GM23338 (cell line): Measurements from ENCODE around the gene TSPEAR. TPM values are rescaled to one million over a fixed set of nuclear protein-coding genes. Genes with fewer than 3 reads are reported as not detected.

ENCODE experiments used
- ATAC-seq: fragments of 200-7000 bp; cut with Tn5 transposase; 3 replicates; pipeline ENCODE4 v1.9.1; 2020
- DNase-seq: peaks from one replicate; pipeline ENCODE4 v3.0.0-alpha.2; 2015; ENCODE audit warnings: low spot score
- H2AFZ ChIP-seq: fragments of 200-600 bp; sonication (generic); 2 replicates; pipeline ENCODE4 v1.8.0; 2016; ENCODE audit warnings: antibody characterized with exemption, mild to moderate bottlenecking, moderate library complexity
- H3F3A ChIP-seq: fragments of 200-600 bp; sonication (generic); replicated peaks from 2 replicates; pipeline ENCODE4 v1.8.0; 2017; ENCODE audit warnings: antibody characterized with exemption, mixed run types, low read depth
- H3K27ac ChIP-seq: fragments of 200-600 bp; sonication (generic); 2 replicates; pipeline ENCODE4 v1.6.1; 2016; ENCODE audit warnings: low read depth
- H3K27me3 ChIP-seq: fragments of 200-600 bp; sonication (generic); 2 replicates; pipeline ENCODE4 v1.8.0; 2016; ENCODE audit warnings: mild to moderate bottlenecking, mixed run types, moderate library complexity; ENCODE audit not compliant: insufficient read depth
- H3K36me3 ChIP-seq: fragments of 200-600 bp; sonication (generic); 2 replicates; pipeline ENCODE4 v1.8.0; 2016; ENCODE audit warnings: mild to moderate bottlenecking; ENCODE audit not compliant: insufficient read depth
- H3K4me1 ChIP-seq: fragments of 200-600 bp; sonication (generic); 2 replicates; pipeline ENCODE4 v1.8.0; 2016; ENCODE audit warnings: mild to moderate bottlenecking, moderate library complexity; ENCODE audit not compliant: insufficient read depth
- H3K4me2 ChIP-seq: fragments of 200-600 bp; sonication (generic); 2 replicates; pipeline ENCODE4 v1.7.1; 2017; ENCODE audit warnings: mixed run types
- H3K4me3 ChIP-seq: fragments of 200-600 bp; sonication (generic); 2 replicates; pipeline ENCODE4 v1.6.1; 2016; ENCODE audit warnings: mixed run types
- H3K79me2 ChIP-seq: fragments of 200-600 bp; sonication (generic); replicated peaks from 2 replicates; pipeline ENCODE4 v1.8.0; 2017; ENCODE audit warnings: mild to moderate bottlenecking; ENCODE audit not compliant: insufficient read depth
- H3K9me2 ChIP-seq: fragments of 200-600 bp; sonication (generic); 2 replicates; pipeline ENCODE4 v1.8.0; 2017; ENCODE audit not compliant: insufficient read depth
- H4K20me1 ChIP-seq: fragments of 200-600 bp; sonication (generic); replicated peaks from 2 replicates; pipeline ENCODE4 v1.8.0; 2017; ENCODE audit warnings: mild to moderate bottlenecking; ENCODE audit not compliant: insufficient read depth
- H3K27ac Mint-ChIP-seq: 2 replicates; pipeline ENCODE4 v1.8.0; 2020; ENCODE audit warnings: inconsistent platforms, mild to moderate bottlenecking, moderate library complexity, mixed read lengths
- H3K27me3 Mint-ChIP-seq: 3 replicates; pipeline ENCODE4 v1.8.0; 2022; ENCODE audit warnings: low read depth, mild to moderate bottlenecking, moderate library complexity, mixed read lengths, inconsistent platforms; ENCODE audit not compliant: insufficient read depth, poor library complexity
- H3K36me3 Mint-ChIP-seq: 3 replicates; pipeline ENCODE4 v1.8.0; 2021; ENCODE audit warnings: low read depth, mild to moderate bottlenecking, inconsistent platforms, moderate library complexity, mixed read lengths
- H3K4me1 Mint-ChIP-seq: 3 replicates; pipeline ENCODE4 v1.8.0; 2020; ENCODE audit warnings: mild to moderate bottlenecking, inconsistent platforms, mixed read lengths
- H3K4me3 Mint-ChIP-seq: 3 replicates; pipeline ENCODE4 v1.8.0; 2021; ENCODE audit warnings: moderate library complexity, mild to moderate bottlenecking, inconsistent platforms, mixed read lengths
- H3K9me3 Mint-ChIP-seq: 3 replicates; pipeline ENCODE4 v1.8.0; 2020; ENCODE audit warnings: moderate library complexity, mild to moderate bottlenecking, inconsistent platforms, mixed read lengths
- CREB1 ChIP-seq: fragments of 250-450 bp; sonication (Bioruptor Pico); IDR thresholded peaks from 2 replicates; pipeline ENCODE4 v1.5.0; 2020; ENCODE audit warnings: low read depth, mild to moderate bottlenecking, moderate library complexity
- CTCF ChIP-seq, 2 experiments: fragments of 200-600 bp in 1 of 2; sonication (generic) in 1 of 2; conservative IDR thresholded peaks; 2 replicates each; pipeline versions ENCODE4 v1.5.1 to v1.6.1; 2016 to 2017; ENCODE audit warnings: antibody characterized with exemption in 2 of 2, low read depth in 2 of 2, mild to moderate bottlenecking in 2 of 2, moderate library complexity in 1 of 2
- ETS1 ChIP-seq: IDR thresholded peaks from 2 replicates; pipeline ENCODE4 v1.6.1; 2016; ENCODE audit warnings: antibody characterized with exemption
- EZH2 ChIP-seq: fragments of 200-600 bp; sonication (generic); IDR thresholded peaks from one replicate; pipeline ENCODE4 v1.8.0; 2017; ENCODE audit warnings: antibody characterized with exemption, mild to moderate bottlenecking, low read depth; ENCODE audit not compliant: unreplicated experiment
- EZH2phosphoT487 ChIP-seq: fragments of 200-600 bp; sonication (generic); IDR thresholded peaks from one replicate; pipeline ENCODE4 v1.8.1; 2018; ENCODE audit warnings: antibody characterized with exemption; ENCODE audit not compliant: unreplicated experiment
- JUNB ChIP-seq: IDR thresholded peaks from one replicate; pipeline ENCODE4 v1.6.1; 2016; ENCODE audit warnings: antibody characterized with exemption; ENCODE audit not compliant: unreplicated experiment
- NANOG ChIP-seq: IDR thresholded peaks from 2 replicates; pipeline ENCODE4 v1.6.1; 2016; ENCODE audit warnings: antibody characterized with exemption, borderline replicate concordance
- POLR2AphosphoS5 ChIP-seq: IDR thresholded peaks from 2 replicates; pipeline ENCODE4 v1.6.1; 2016; ENCODE audit warnings: antibody characterized with exemption, low read depth
- STAT1 ChIP-seq: IDR thresholded peaks from one replicate; pipeline ENCODE4 v1.6.1; 2016; ENCODE audit warnings: antibody characterized with exemption; ENCODE audit not compliant: unreplicated experiment
- ZNF114 ChIP-seq: fragments of 250-450 bp; sonication (Bioruptor Pico); IDR thresholded peaks from 2 replicates; pipeline ENCODE4 v1.5.0; 2020; ENCODE audit warnings: mild to moderate bottlenecking, moderate library complexity
- ZNF331 ChIP-seq: fragments of 250-450 bp; sonication (Bioruptor Pico); IDR thresholded peaks from 2 replicates; pipeline ENCODE4 v1.5.0; 2020; ENCODE audit warnings: low read depth, mild to moderate bottlenecking, moderate library complexity
- polyA plus RNA-seq: library from polyadenylated mRNA; unstranded; fragments of >200 nt; fragmentation: Nextera tagmentation; extraction: Ambion mirVana; gene quantifications from 2 replicates; pipeline ENCODE4 v1.2.1, GENCODE V29; 2016
- total RNA-seq: library from RNA; depleted of rRNA; stranded (reverse); fragments of >200 nt; shearing (Covaris generic); gene quantifications from 2 replicates; pipeline ENCODE4 v1.2.3, GENCODE V29; 2014
- TF ChIP-seq, protein P1 (sequence below): IDR thresholded peaks from one replicate; pipeline ENCODE4 v1.6.1; 2018; ENCODE audit warnings: antibody characterized with exemption; ENCODE audit not compliant: unreplicated experiment
- TF ChIP-seq, protein P2 (sequence below): fragments of 250-450 bp; sonication (Bioruptor Pico); IDR thresholded peaks from 2 replicates; pipeline ENCODE4 v1.5.0; 2020; ENCODE audit warnings: mild to moderate bottlenecking, moderate library complexity

TSPEAR gene
- total and polyA plus RNA-seq, 2 experiments from 2014 or later: 0.35 to 0.92 TPM

- Histone ChIP-seq H3K4me1 (no peaks in the 10 kb centered on the region), H4K20me1 (no peaks in the 10 kb centered on the region), H3F3A (no peaks in the 10 kb centered on the region), H3K4me3 (no peak overlapping the region), H3K27me3 (no peaks in the 10 kb centered on the region), H3K4me2 (no peak overlapping the region), H3K27ac (no peak overlapping the region), H3K79me2 (no peaks in the 10 kb centered on the region), H2AFZ (no peak overlapping the region), H3K9me2 (0 out of 2 replicates have a peak, but pooled peaks cover 2% of the 10 kb centered on the region), H3K36me3 (no peaks in the 10 kb centered on the region)
- TF ChIP-seq NANOG: no peak
- TF ChIP-seq ETS1: no peak
- TF ChIP-seq JUNB: no peak
- TF ChIP-seq, protein P1, sequence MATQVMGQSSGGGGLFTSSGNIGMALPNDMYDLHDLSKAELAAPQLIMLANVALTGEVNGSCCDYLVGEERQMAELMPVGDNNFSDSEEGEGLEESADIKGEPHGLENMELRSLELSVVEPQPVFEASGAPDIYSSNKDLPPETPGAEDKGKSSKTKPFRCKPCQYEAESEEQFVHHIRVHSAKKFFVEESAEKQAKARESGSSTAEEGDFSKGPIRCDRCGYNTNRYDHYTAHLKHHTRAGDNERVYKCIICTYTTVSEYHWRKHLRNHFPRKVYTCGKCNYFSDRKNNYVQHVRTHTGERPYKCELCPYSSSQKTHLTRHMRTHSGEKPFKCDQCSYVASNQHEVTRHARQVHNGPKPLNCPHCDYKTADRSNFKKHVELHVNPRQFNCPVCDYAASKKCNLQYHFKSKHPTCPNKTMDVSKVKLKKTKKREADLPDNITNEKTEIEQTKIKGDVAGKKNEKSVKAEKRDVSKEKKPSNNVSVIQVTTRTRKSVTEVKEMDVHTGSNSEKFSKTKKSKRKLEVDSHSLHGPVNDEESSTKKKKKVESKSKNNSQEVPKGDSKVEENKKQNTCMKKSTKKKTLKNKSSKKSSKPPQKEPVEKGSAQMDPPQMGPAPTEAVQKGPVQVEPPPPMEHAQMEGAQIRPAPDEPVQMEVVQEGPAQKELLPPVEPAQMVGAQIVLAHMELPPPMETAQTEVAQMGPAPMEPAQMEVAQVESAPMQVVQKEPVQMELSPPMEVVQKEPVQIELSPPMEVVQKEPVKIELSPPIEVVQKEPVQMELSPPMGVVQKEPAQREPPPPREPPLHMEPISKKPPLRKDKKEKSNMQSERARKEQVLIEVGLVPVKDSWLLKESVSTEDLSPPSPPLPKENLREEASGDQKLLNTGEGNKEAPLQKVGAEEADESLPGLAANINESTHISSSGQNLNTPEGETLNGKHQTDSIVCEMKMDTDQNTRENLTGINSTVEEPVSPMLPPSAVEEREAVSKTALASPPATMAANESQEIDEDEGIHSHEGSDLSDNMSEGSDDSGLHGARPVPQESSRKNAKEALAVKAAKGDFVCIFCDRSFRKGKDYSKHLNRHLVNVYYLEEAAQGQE: no peak
- no peak for TF ChIP-seq CTCF (conservative IDR thresholded peaks at IDR 0.05; ENCODE audit: low read depth in 2 of 2)
- no peak for TF ChIP-seq ZNF331 (CRISPR knock-in tag)
- TF ChIP-seq STAT1: no peak
- no peak for TF ChIP-seq EZH2
- no peak for TF ChIP-seq EZH2phosphoT487
- TF ChIP-seq ZNF114 (CRISPR knock-in tag): no peak
- TF ChIP-seq, protein P2, sequence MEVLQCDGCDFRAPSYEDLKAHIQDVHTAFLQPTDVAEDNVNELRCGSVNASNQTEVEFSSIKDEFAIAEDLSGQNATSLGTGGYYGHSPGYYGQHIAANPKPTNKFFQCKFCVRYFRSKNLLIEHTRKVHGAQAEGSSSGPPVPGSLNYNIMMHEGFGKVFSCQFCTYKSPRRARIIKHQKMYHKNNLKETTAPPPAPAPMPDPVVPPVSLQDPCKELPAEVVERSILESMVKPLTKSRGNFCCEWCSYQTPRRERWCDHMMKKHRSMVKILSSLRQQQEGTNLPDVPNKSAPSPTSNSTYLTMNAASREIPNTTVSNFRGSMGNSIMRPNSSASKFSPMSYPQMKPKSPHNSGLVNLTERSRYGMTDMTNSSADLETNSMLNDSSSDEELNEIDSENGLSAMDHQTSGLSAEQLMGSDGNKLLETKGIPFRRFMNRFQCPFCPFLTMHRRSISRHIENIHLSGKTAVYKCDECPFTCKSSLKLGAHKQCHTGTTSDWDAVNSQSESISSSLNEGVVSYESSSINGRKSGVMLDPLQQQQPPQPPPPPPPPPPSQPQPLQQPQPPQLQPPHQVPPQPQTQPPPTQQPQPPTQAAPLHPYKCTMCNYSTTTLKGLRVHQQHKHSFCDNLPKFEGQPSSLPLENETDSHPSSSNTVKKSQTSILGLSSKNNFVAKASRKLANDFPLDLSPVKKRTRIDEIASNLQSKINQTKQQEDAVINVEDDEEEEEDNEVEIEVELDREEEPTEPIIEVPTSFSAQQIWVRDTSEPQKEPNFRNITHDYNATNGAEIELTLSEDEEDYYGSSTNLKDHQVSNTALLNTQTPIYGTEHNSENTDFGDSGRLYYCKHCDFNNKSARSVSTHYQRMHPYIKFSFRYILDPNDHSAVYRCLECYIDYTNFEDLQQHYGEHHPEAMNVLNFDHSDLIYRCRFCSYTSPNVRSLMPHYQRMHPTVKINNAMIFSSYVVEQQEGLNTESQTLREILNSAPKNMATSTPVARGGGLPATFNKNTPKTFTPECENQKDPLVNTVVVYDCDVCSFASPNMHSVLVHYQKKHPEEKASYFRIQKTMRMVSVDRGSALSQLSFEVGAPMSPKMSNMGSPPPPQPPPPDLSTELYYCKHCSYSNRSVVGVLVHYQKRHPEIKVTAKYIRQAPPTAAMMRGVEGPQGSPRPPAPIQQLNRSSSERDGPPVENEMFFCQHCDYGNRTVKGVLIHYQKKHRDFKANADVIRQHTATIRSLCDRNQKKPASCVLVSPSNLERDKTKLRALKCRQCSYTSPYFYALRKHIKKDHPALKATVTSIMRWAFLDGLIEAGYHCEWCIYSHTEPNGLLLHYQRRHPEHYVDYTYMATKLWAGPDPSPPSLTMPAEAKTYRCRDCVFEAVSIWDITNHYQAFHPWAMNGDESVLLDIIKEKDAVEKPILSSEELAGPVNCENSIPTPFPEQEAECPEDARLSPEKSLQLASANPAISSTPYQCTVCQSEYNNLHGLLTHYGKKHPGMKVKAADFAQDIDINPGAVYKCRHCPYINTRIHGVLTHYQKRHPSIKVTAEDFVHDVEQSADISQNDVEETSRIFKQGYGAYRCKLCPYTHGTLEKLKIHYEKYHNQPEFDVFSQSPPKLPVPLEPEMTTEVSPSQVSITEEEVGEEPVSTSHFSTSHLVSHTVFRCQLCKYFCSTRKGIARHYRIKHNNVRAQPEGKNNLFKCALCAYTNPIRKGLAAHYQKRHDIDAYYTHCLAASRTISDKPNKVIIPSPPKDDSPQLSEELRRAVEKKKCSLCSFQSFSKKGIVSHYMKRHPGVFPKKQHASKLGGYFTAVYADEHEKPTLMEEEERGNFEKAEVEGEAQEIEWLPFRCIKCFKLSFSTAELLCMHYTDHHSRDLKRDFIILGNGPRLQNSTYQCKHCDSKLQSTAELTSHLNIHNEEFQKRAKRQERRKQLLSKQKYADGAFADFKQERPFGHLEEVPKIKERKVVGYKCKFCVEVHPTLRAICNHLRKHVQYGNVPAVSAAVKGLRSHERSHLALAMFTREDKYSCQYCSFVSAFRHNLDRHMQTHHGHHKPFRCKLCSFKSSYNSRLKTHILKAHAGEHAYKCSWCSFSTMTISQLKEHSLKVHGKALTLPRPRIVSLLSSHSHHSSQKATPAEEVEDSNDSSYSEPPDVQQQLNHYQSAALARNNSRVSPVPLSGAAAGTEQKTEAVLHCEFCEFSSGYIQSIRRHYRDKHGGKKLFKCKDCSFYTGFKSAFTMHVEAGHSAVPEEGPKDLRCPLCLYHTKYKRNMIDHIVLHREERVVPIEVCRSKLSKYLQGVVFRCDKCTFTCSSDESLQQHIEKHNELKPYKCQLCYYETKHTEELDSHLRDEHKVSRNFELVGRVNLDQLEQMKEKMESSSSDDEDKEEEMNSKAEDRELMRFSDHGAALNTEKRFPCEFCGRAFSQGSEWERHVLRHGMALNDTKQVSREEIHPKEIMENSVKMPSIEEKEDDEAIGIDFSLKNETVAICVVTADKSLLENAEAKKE: no peak
- no peak for TF ChIP-seq CREB1 (CRISPR knock-in tag)
- no peak for TF ChIP-seq POLR2AphosphoS5
- no peak for ATAC-seq
- DNase-seq: no peak
- no peaks in the 10 kb centered on the region; the same call in 2 of the 3 replicates for H3K9me3 Mint-ChIP-seq
- no peak overlapping the region for H3K4me3 Mint-ChIP-seq
- no peaks in the 10 kb centered on the region; the same call in 2 of the 3 replicates for H3K4me1 Mint-ChIP-seq
- no peaks in the 10 kb centered on the region for H3K36me3 Mint-ChIP-seq
- no peak overlapping the region for H3K27ac Mint-ChIP-seq
- H3K27me3 Mint-ChIP-seq: peaks cover 2% of the 10 kb centered on the region
Measured at GRCh38 chr21:44527156-44527982, 184.0 kb downstream of the TSPEAR start.
